ENCODE results near the gene BMPR1A. TPM values are rescaled to one million over a fixed set of nuclear protein-coding genes. Genes with fewer than 3 reads are reported as not detected.

The BMPR1A gene
- total and polyA plus RNA-seq, 2 of the 4 experiments (the other 2 are of a cell fraction) = 15.9 to 93.7 TPM

- no peaks in the 10 kb centered on the region for H3K4me1 ChIP-seq (ENCODE audit: control insufficient read depth, insufficient read depth, low read length)
- H3K9ac ChIP-seq (ENCODE audit: low read depth, low read length) = no peak overlapping the region
- peaks cover 12% of the 10 kb centered on the region for H3K27me3 ChIP-seq (ENCODE audit: control insufficient read depth, insufficient read depth, low read length)
- ChIA-PET POLR2A (ENCODE audit: unreplicated experiment) (no interaction called here), CTCF (no interaction called here)
- intact Hi-C loops (cut with micrococcal nuclease) (no loop called here), in situ Hi-C loops (cut with MboI; ENCODE audit: low sequenced_read_pairs) (no loop called here), dilution Hi-C loops (cut with HindIII; ENCODE audit: low sequenced_read_pairs, unreplicated experiment) (no loop called here)
- ATAC-seq (ENCODE audit: low read depth) = no peak
- H2AK5ac ChIP-seq (ENCODE audit: low read depth, low read length) = no peak overlapping the region
- H4K8ac ChIP-seq (ENCODE audit: low read depth in 2 of 2, low read length in 2 of 2) = no peak overlapping the region
- no TSS peak for BruUV-seq (replicated peaks)
- no peak overlapping the region for H4K5ac ChIP-seq (ENCODE audit: low read depth, low read length)
- H3K79me1 ChIP-seq (ENCODE audit: low read depth in 1 of 2, low read length in 2 of 2) = no peaks in the 10 kb centered on the region
- H3K23ac ChIP-seq (ENCODE audit: low read depth, low read length) = no peak overlapping the region
- no peak for DNase-seq
- H2BK20ac ChIP-seq (ENCODE audit: low read depth, low read length) = no peak overlapping the region
- no peak overlapping the region for H2BK120ac ChIP-seq (ENCODE audit: low read depth, low read length)
- no peak overlapping the region for H3K4me2 ChIP-seq (ENCODE audit: low read depth, low read length)
- H4K91ac ChIP-seq (ENCODE audit: insufficient read depth, low read depth, low read length) = no peak overlapping the region
- no peak overlapping the region for H3K14ac ChIP-seq (replicated peaks; ENCODE audit: low read depth, low read length)
- no peak overlapping the region for H2BK15ac ChIP-seq (ENCODE audit: low read depth, low read length)
- no peak overlapping the region for H3K18ac ChIP-seq (ENCODE audit: low read depth, low read length)
- H4K20me1 ChIP-seq (ENCODE audit: insufficient read depth, low read length) = no peaks in the 10 kb centered on the region
- TF ChIP-seq RFX5 (IDR thresholded peaks at IDR 0.05; ENCODE audit: low read depth, low read length) (no peak), USF2 (IDR thresholded peaks at IDR 0.05; ENCODE audit: low read depth, low read length) (no peak), RCOR1 (IDR thresholded peaks at IDR 0.05; ENCODE audit: insufficient replicate concordance, low read length) (no peak), RAD21 (IDR thresholded peaks at IDR 0.05; ENCODE audit: low read length) (no peak), MAFK (IDR thresholded peaks at IDR 0.05; ENCODE audit: low read depth, low read length) (no peak), SMC3 (IDR thresholded peaks at IDR 0.05; ENCODE audit: low read depth, low read length) (no peak), POLR2A (IDR thresholded peaks at IDR 0.05; ENCODE audit: low read depth, low read length) (no peak), MAZ (IDR thresholded peaks at IDR 0.05; ENCODE audit: borderline replicate concordance, low read depth, low read length) (no peak), FOS (IDR thresholded peaks at IDR 0.05; ENCODE audit: low read depth, low read length) (no peak), NFE2L2 (IDR thresholded peaks at IDR 0.05; ENCODE audit: low read depth, low read length) (no peak), BHLHE40 (IDR thresholded peaks at IDR 0.05; ENCODE audit: low read depth, low read length) (no peak)
- H3K9me1 ChIP-seq (ENCODE audit: insufficient read depth, low read length) = no peaks in the 10 kb centered on the region
- no peaks in the 10 kb centered on the region for H3K36me3 ChIP-seq (ENCODE audit: control insufficient read depth, insufficient read depth, low read length)
- no peak overlapping the region for H3K27ac ChIP-seq (ENCODE audit: insufficient read depth, low read length)
- H2AFZ ChIP-seq (replicated peaks; ENCODE audit: low read length, poor library complexity) = no peak overlapping the region
- H3K56ac ChIP-seq (ENCODE audit: extremely low read depth, insufficient read depth, low read length) = no peak overlapping the region
- no peak overlapping the region for H3K4me3 ChIP-seq (ENCODE audit: insufficient read depth, low read depth, low read length)
- no peak overlapping the region for H2AK9ac ChIP-seq (replicated peaks; ENCODE audit: low read depth, low read length, poor library complexity)
- WGBS, 2 experiments (ENCODE audit: extremely low coverage in 2 of 2, insufficient read length in 1 of 2) = 95% methylated on average over 19 of the region's 30 CpGs; no CpG with 5 or more reads in 1 of the 2 experiments
- H2BK5ac ChIP-seq (ENCODE audit: low read depth, low read length, poor library complexity, severe bottlenecking) = no peak overlapping the region
- H3K4ac ChIP-seq (ENCODE audit: low read depth, low read length) = no peak overlapping the region
- no peaks in the 10 kb centered on the region for H3K9me3 ChIP-seq (ENCODE audit: control insufficient read depth, insufficient read depth, low read length)
These were observed 187.1 kb downstream of the BMPR1A start for GRCh38 chr10:86943316-86944030.
